ENCODE results near the gene GALNT13.

DNA sequence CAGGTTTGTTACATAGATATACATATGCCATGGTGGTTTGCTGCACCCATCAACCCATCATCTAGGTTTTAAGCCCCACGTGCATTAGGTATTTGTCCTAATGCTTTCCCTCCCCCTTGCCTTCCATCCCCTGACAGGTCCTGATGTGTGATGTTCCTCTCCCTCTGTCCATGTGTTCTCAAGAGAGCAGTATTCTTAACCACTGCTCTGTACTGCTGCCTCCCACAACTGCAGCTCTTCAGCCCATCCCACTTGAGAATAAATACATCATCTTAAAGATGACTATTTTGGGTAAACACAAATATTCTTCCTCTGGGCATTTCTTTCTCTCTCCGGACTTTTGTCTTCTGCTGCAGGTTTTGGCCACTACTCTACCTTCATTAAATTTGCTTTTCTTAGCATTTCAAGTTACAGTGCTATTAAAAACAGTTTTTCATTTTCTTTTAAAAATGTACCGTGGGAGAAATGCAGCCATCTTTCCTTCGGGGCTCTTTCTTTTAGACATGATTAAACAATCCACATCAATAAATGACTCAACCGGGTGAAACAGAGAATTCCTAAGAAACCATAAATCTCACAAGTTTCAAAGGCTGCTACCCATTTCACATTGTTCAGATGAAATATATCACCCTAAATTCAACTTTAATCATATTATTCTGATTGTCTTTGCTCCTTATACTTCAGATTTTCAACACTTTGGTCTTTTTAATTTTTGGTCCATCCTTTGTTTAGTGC lies 323.4 kb downstream of the GALNT13 start:
- TF ChIP-seq, protein P1, sequence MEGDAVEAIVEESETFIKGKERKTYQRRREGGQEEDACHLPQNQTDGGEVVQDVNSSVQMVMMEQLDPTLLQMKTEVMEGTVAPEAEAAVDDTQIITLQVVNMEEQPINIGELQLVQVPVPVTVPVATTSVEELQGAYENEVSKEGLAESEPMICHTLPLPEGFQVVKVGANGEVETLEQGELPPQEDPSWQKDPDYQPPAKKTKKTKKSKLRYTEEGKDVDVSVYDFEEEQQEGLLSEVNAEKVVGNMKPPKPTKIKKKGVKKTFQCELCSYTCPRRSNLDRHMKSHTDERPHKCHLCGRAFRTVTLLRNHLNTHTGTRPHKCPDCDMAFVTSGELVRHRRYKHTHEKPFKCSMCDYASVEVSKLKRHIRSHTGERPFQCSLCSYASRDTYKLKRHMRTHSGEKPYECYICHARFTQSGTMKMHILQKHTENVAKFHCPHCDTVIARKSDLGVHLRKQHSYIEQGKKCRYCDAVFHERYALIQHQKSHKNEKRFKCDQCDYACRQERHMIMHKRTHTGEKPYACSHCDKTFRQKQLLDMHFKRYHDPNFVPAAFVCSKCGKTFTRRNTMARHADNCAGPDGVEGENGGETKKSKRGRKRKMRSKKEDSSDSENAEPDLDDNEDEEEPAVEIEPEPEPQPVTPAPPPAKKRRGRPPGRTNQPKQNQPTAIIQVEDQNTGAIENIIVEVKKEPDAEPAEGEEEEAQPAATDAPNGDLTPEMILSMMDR (IDR thresholded peaks at IDR 0.05) = no peak
- TF ChIP-seq POLR2A (IDR thresholded peaks at IDR 0.05) = no peak

Measured in breast epithelium (tissue), 3 donors.